ENCODE measurements around the gene TOGARAM2.

Gene TOGARAM2

GRCh38 chr2:29031046-29031445, 49.9 kb downstream of the TOGARAM2 start:
- H3K79me2 ChIP-seq, result no peaks in the 10 kb centered on the region
- H3K27me3 ChIP-seq (ENCODE audit: control insufficient read depth, insufficient read depth, low read length), result no peaks in the 10 kb centered on the region
- H3K36me3 ChIP-seq (ENCODE audit: control insufficient read depth, insufficient read depth, low read length), result no peaks in the 10 kb centered on the region
- H3K4me1 ChIP-seq, result no peaks in the 10 kb centered on the region
- no peak overlapping the region for H3K9ac ChIP-seq
- H3K27ac ChIP-seq, result no peak overlapping the region
- no peak for TF ChIP-seq CTCF (IDR thresholded peaks at IDR 0.05)
- no peak overlapping the region for H3K4me3 ChIP-seq (ENCODE audit: low read depth, low read length)
- no peak overlapping the region for H2AFZ ChIP-seq
- H3K4me2 ChIP-seq (ENCODE audit: low read length), result no peak overlapping the region
- H3K9me3 ChIP-seq (ENCODE audit: control insufficient read depth, low read length), result no peaks in the 10 kb centered on the region

- Histone ChIP-seq H3K36me3 (ENCODE audit: control insufficient read depth, insufficient read depth, low read length) (no peaks in the 10 kb centered on the region), H3K27me3 (ENCODE audit: control insufficient read depth, insufficient read depth, low read length) (no peaks in the 10 kb centered on the region), H3K4me2 (ENCODE audit: low read length) (no peak overlapping the region), H3K27ac (no peak overlapping the region), H3K9ac (no peak overlapping the region), H2AFZ (no peak overlapping the region), H3K4me3 (ENCODE audit: low read depth, low read length) (no peak overlapping the region), H3K9me3 (ENCODE audit: control insufficient read depth, low read length) (no peaks in the 10 kb centered on the region), H3K4me1 (no peaks in the 10 kb centered on the region), H3K79me2 (no peaks in the 10 kb centered on the region)
- TF ChIP-seq CTCF (IDR thresholded peaks at IDR 0.05), result no peak
These were observed 51.1 kb downstream of the TOGARAM2 start for GRCh38 chr2:29032189-29032588.

- no peak overlapping the region for H3K4me3 ChIP-seq (ENCODE audit: low read depth, low read length)
- H3K36me3 ChIP-seq (ENCODE audit: control insufficient read depth, insufficient read depth, low read length), result no peaks in the 10 kb centered on the region
- TF ChIP-seq CTCF (IDR thresholded peaks at IDR 0.05), result no peak
- no peaks in the 10 kb centered on the region for H3K9me3 ChIP-seq (ENCODE audit: control insufficient read depth, low read length)
- no peak overlapping the region for H3K4me2 ChIP-seq (ENCODE audit: low read length)
- no peak overlapping the region for H3K9ac ChIP-seq
- H3K27ac ChIP-seq, result no peak overlapping the region
- no peaks in the 10 kb centered on the region for H3K27me3 ChIP-seq (ENCODE audit: control insufficient read depth, insufficient read depth, low read length)
- H3K79me2 ChIP-seq, result no peaks in the 10 kb centered on the region
- H3K4me1 ChIP-seq, result no peaks in the 10 kb centered on the region
- no peak overlapping the region for H2AFZ ChIP-seq
These were observed 52.1 kb downstream of the TOGARAM2 start for GRCh38 chr2:29033172-29033571.

GRCh38 chr2:29033656-29034055, 52.6 kb downstream of the TOGARAM2 start:
- no peaks in the 10 kb centered on the region for H3K27me3 ChIP-seq (ENCODE audit: control insufficient read depth, insufficient read depth, low read length)
- no peak overlapping the region for H3K4me2 ChIP-seq (ENCODE audit: low read length)
- H3K9me3 ChIP-seq (ENCODE audit: control insufficient read depth, low read length), result no peaks in the 10 kb centered on the region
- no peak for TF ChIP-seq CTCF (IDR thresholded peaks at IDR 0.05)
- H3K4me3 ChIP-seq (ENCODE audit: low read depth, low read length), result no peak overlapping the region
- no peak overlapping the region for H3K9ac ChIP-seq
- H3K4me1 ChIP-seq, result no peaks in the 10 kb centered on the region
- H3K36me3 ChIP-seq (ENCODE audit: control insufficient read depth, insufficient read depth, low read length), result no peaks in the 10 kb centered on the region
- no peaks in the 10 kb centered on the region for H3K79me2 ChIP-seq
- no peak overlapping the region for H2AFZ ChIP-seq
- H3K27ac ChIP-seq, result no peak overlapping the region

GRCh38 chr2:29035016-29035745, 54.1 kb downstream of the TOGARAM2 start:
- Histone ChIP-seq H3K27me3 (ENCODE audit: control insufficient read depth, insufficient read depth, low read length) (no peaks in the 10 kb centered on the region), H3K4me2 (ENCODE audit: low read length) (no peak overlapping the region), H3K4me1 (no peaks in the 10 kb centered on the region), H3K27ac (no peak overlapping the region), H3K36me3 (ENCODE audit: control insufficient read depth, insufficient read depth, low read length) (no peaks in the 10 kb centered on the region), H2AFZ (no peak overlapping the region), H3K4me3 (ENCODE audit: low read depth, low read length) (no peak overlapping the region), H3K79me2 (no peaks in the 10 kb centered on the region), H3K9ac (no peak overlapping the region), H3K9me3 (ENCODE audit: control insufficient read depth, low read length) (no peaks in the 10 kb centered on the region)
- TF ChIP-seq CTCF (IDR thresholded peaks at IDR 0.05), result no peak
